Uterus (tissue), 2 donors: Measurements from ENCODE around the gene WDR72.

Experiments
- POLR2A ChIP-seq, 2 donors: fragments of 450-650 bp; IDR thresholded peaks; one replicate each; pipeline ENCODE4 v1.6.1; 2016; ENCODE audit warnings: antibody characterized with exemption in 2 of 2, mild to moderate bottlenecking in 1 of 2, moderate library complexity in 1 of 2
- TF ChIP-seq, protein P1 (sequence below), 4 experiments: fragments of 200-600 bp in 2 of 4; fragments of 450-650 bp in 2 of 4; sonication (generic) in 2 of 4; IDR thresholded peaks; one replicate each; pipeline ENCODE4 v1.5.1; 2016 to 2019; ENCODE audit warnings: antibody characterized with exemption in 4 of 4, mild to moderate bottlenecking in 2 of 4, moderate library complexity in 1 of 4

DNA sequence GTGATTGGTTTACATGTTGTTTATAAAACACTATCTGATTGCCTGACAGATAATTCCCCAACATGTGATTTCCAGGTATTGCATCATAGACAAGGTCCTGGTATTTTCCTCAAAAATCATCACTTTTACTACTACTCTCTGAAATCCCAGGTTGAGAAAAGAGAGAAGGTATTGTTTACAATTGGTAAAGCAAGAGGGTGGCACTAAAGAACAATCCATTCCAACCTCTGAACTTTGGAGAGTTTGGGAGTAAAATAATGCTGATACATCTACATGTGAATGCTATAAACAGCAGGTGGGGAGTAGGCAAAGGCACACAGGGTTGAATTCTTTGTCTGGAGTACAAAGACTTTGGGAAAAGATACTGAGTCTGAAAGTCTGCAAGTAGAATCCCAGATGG is 134.2 kb downstream of the WDR72 start:
- TF ChIP-seq, protein P1, sequence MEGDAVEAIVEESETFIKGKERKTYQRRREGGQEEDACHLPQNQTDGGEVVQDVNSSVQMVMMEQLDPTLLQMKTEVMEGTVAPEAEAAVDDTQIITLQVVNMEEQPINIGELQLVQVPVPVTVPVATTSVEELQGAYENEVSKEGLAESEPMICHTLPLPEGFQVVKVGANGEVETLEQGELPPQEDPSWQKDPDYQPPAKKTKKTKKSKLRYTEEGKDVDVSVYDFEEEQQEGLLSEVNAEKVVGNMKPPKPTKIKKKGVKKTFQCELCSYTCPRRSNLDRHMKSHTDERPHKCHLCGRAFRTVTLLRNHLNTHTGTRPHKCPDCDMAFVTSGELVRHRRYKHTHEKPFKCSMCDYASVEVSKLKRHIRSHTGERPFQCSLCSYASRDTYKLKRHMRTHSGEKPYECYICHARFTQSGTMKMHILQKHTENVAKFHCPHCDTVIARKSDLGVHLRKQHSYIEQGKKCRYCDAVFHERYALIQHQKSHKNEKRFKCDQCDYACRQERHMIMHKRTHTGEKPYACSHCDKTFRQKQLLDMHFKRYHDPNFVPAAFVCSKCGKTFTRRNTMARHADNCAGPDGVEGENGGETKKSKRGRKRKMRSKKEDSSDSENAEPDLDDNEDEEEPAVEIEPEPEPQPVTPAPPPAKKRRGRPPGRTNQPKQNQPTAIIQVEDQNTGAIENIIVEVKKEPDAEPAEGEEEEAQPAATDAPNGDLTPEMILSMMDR (IDR thresholded peaks at IDR 0.05) = no peak
- no peak for TF ChIP-seq POLR2A (IDR thresholded peaks at IDR 0.05)
